ENCODE measurements around the gene KCNK18. TPM values are rescaled to one million over a fixed set of nuclear protein-coding genes. Genes with fewer than 3 reads are reported as not detected.

Gene KCNK18
- polyA plus RNA-seq, 1 experiment, result not detected

DNA sequence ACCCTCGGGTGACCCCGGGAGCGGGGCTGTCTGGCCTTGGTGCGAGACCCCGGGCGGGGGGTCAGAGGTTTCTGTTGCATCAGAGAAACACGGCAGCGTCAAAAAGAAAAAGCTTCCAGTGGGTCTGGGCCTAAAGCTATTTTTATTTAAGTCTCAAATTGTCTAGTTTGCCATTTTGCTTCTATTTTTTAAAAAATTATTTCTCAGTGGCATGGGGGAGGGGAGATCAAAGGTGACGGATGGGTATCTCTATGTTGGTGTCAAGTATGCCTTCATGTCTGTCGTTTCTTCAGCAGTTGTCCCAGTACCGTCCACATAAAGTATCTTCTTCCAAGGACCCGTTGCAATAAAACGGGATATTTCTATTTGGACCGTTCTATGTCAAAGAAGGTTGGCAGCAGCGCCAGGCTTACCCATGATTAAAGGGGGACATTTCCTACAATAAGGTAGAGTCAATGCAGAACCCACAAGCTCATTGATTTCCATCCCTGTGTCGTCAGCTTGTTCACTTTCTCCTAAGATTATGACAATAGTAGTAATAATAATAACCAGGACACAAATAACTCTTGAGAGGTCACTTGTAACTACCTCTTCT lies 33.2 kb upstream of the KCNK18 start:
- no peak overlapping the region for H3K4me3 ChIP-seq (ENCODE audit: low read depth, low read length)
- TF ChIP-seq, protein P1, sequence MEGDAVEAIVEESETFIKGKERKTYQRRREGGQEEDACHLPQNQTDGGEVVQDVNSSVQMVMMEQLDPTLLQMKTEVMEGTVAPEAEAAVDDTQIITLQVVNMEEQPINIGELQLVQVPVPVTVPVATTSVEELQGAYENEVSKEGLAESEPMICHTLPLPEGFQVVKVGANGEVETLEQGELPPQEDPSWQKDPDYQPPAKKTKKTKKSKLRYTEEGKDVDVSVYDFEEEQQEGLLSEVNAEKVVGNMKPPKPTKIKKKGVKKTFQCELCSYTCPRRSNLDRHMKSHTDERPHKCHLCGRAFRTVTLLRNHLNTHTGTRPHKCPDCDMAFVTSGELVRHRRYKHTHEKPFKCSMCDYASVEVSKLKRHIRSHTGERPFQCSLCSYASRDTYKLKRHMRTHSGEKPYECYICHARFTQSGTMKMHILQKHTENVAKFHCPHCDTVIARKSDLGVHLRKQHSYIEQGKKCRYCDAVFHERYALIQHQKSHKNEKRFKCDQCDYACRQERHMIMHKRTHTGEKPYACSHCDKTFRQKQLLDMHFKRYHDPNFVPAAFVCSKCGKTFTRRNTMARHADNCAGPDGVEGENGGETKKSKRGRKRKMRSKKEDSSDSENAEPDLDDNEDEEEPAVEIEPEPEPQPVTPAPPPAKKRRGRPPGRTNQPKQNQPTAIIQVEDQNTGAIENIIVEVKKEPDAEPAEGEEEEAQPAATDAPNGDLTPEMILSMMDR (IDR thresholded peaks at IDR 0.05; ENCODE audit: insufficient read depth, low read depth, low read length), result no peak
- POLR2A ChIA-PET, result no interaction called here
- CTCF ChIA-PET, result interaction anchor here (0.5 to 26.5 kb wide), 5 partner anchors 11 to 482 kb away, joined by 3 to 736 read pairs (median 4); no protein-coding TSS in a partner anchor
- no peaks in the 10 kb centered on the region for H3K36me3 ChIP-seq (ENCODE audit: control insufficient read depth, insufficient read depth, low read length)
- peaks cover 36% of the 10 kb centered on the region for H3K27me3 ChIP-seq (ENCODE audit: control insufficient read depth, insufficient read depth, low read length)
- no peak for DNase-seq (ENCODE audit: low read depth)

DNA sequence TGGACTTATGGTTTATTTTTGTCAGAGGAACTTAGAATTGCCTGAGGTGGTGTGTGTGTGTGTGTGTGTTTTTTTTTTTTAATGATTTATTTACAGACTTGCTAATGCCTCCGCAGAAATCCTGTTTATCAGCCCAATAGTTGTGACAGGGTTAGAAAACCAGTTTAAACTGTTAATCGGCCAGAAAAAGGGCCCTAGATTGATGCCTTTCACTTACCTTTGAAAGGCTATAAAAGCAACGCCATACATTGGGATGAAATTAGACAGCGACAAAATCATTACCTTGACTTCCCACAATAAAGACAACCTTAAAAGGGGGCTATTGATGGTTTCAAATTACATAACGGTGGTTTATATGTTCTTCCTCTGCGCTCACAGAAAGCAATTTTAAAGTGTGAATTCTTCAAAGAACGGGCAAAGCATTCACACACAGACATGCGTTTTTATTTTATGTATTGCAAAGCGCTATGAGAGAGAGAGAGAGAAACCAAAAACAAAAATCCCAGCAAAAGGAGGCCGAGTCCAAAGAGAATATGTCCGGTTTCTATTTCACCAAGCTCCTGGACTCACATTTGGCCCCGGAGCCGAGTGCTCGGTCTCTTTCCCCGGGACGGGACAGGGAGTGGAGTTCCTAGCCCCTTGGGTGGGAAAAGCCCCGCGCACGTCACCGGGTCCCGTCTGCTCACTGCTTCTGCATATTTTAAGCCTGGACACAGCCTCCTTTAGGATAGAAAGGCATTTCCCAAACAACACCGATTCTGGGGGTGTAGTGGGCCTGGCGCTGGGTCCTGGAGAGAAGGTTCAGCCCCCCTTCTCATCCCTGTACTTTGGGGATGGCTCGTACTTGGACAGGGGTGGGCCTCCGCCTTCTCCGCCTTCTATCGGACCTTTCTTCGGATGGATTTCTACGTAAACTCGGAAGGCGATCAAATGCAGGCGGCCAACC lies 32.4 kb upstream of the KCNK18 start:
- H3K27me3 ChIP-seq (ENCODE audit: control insufficient read depth, insufficient read depth, low read length), result peaks cover 34% of the 10 kb centered on the region
- TF ChIP-seq, protein P1 (IDR thresholded peaks at IDR 0.05; ENCODE audit: insufficient read depth, low read depth, low read length), result no peak
- no peaks in the 10 kb centered on the region for H3K36me3 ChIP-seq (ENCODE audit: control insufficient read depth, insufficient read depth, low read length)
- DNase-seq (ENCODE audit: low read depth), result no peak
- ChIA-PET POLR2A (no interaction called here), CTCF (interaction anchor here (0.7 to 26.5 kb wide), 8 partner anchors 8 to 482 kb away, joined by 3 to 736 read pairs (median 5); partner anchors contain the start of gene ENO4)
- no peak overlapping the region for H3K4me3 ChIP-seq (ENCODE audit: low read depth, low read length)

DNA sequence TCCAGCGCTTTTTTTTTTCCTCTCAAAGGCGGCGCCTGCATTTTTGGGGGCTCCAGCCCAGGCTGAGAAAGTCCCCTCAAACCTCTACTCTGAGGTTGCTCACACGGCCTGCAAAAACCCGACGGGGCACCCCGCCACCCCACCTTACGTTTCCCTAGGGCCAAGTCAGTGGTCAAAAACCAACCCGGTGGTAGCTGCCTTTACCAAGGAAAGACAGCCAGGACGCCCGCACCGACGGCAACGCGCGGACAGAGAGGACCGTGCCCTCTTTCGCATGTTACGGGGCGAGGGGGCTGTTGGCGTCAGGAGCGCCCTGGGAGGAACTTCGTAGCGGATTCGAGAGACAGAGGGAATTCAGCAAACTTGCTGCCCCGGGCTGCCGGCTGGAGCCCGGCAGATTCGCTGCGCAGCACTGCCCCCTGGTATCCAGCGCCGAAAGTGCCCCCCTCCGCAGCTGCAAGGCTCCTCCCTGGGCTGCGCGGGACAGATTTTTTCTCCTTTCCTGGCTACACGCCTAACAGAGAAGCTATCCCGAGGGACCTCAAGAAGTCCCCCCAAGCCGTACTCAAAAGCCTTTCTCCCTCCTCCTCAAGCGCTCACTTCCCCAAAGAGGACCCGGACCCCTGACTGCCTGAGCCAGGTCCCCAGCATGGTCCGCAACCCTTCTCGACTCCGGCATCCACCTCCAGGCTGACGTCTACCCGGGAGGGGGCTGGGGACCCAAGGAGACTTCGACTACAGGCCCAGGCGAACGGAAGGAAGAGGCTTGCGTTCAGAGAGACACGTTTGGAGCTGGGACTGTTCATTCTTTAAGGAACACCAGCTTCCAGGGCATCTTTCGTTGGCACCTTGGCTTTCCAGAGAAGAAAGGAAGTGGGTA lies 31.5 kb upstream of the KCNK18 start:
- Histone ChIP-seq H3K4me3 (ENCODE audit: low read depth, low read length) (no peak overlapping the region), H3K36me3 (ENCODE audit: control insufficient read depth, insufficient read depth, low read length) (no peaks in the 10 kb centered on the region), H3K27me3 (ENCODE audit: control insufficient read depth, insufficient read depth, low read length) (peaks cover 37% of the 10 kb centered on the region)
- DNase-seq (ENCODE audit: low read depth), result no peak
- POLR2A ChIA-PET, result no interaction called here
- CTCF ChIA-PET, result interaction anchor here (0.6 to 26.5 kb wide), 12 partner anchors 9 to 483 kb away, joined by 3 to 736 read pairs (median 5); partner anchors contain the start of gene ENO4
- TF ChIP-seq, protein P1 (IDR thresholded peaks at IDR 0.05; ENCODE audit: insufficient read depth, low read depth, low read length), result peak; percentile 78

DNA sequence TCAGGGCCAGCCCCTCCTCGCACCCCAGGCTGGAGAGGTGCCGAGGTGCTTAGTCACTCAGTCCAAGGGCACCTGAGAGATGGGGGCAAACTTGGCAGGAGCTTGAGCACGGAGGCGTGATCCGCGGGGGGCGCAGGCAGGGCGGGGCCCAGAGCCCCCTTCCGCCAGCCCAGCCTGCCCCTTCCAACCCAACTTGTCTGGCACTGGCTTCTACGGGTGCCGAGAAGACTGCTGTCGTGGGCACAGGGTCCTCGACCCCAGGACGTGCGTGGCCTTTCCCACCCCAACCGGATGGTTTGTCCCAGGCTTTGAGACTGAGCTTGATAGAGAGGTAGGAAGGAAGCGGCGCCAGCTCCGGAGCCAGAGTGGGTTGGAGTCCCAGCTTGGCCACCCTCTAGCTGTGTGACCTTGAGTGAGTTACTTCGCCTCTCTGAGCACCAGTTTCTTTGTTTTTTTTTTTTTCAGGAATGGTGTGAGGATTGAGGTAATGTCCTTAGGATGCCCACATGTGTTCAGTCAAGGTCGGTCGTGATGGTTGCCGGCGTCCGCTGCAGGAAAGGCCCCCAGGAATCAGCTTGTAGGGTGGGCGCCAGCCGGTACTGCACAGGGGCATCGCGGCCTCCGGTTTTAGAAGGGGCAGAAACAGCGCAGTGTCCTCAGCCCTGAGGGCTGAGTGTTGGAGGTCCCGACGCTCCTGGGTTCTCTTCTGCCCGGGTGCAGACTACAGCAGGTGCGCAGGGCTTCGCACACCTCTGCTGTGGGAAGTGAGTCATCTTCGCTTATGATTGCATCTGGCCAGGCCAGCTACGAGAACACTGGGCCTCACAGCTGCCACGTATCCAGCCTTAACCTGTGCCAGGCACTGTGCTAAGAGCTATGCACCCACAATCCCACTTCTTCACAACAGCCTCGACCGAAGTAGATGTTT lies 30.6 kb upstream of the KCNK18 start:
- CTCF ChIA-PET, result interaction anchor here (0.5 to 26.5 kb wide), 28 partner anchors 10 to 553 kb away, joined by 3 to 736 read pairs (median 4); partner anchors contain the start of gene KCNK18
- DNase-seq (ENCODE audit: low read depth), result no peak

More for the DNA sequence above, 30.6 kb upstream of the KCNK18 start:
- Histone ChIP-seq H3K27me3 (ENCODE audit: control insufficient read depth, insufficient read depth, low read length) (peaks cover 35% of the 10 kb centered on the region), H3K4me3 (ENCODE audit: low read depth, low read length) (no peak overlapping the region), H3K36me3 (ENCODE audit: control insufficient read depth, insufficient read depth, low read length) (no peaks in the 10 kb centered on the region)
- TF ChIP-seq, protein P1 (IDR thresholded peaks at IDR 0.05; ENCODE audit: insufficient read depth, low read depth, low read length), result no peak
- POLR2A ChIA-PET, result no interaction called here

Measured in BJ (cell line).